GM18508 (cell line): ENCODE measurements around the gene CATSPERZ.

ENCODE experiments used
- ATAC-seq: cut with Tn5 transposase; IDR thresholded peaks from one replicate; pipeline ENCODE4 v1.9.1; 2021; ENCODE audit warnings: moderate number of reproducible peaks; ENCODE audit not compliant: insufficient read depth, unreplicated experiment

CATSPERZ gene

GRCh38 chr11:64352995-64353714 lies 53.0 kb downstream of the CATSPERZ start:
- no peak for ATAC-seq

- ATAC-seq, result no peak
These were observed 53.8 kb downstream of the CATSPERZ start for GRCh38 chr11:64353715-64354506.
